Naive thymus-derived CD4-positive, alpha-beta T cell (primary cell): ENCODE data around the gene FAM209A. TPM values are rescaled to one million over a fixed set of nuclear protein-coding genes. Genes with fewer than 3 reads are reported as not detected.
"Not testable (repeated sequence)": the region's sequence is repeated elsewhere in the genome, so short reads cannot be mapped to it uniquely, and the experiment has no call there.

Experiments used
- ATAC-seq: fragments of 150-1000 bp; cut with Tn5 transposase; 2 replicates; pipeline ENCODE4 v1.10.0; 2021; ENCODE audit warnings: mild to moderate bottlenecking, moderate library complexity
- CTCF ChIA-PET: fragments of 350-600 bp; sonication (Branson Sonifier 250); formaldehyde crosslinking; loops from one replicate; lab custom pipeline; 2021; ENCODE audit warnings: antibody characterized with exemption; lab: Charles Lee
- POLR2A ChIA-PET: fragments of 350-600 bp; sonication (Branson Sonifier 250); formaldehyde crosslinking; loops from one replicate; lab custom pipeline; 2021; ENCODE audit warnings: antibody characterized with exemption, inconsistent platforms; lab: Charles Lee
- DNase-seq, 9 donors: peaks; one replicate each; pipeline versions ENCODE4 v3.0.0 to v3.0.0-alpha.2; 2020 to 2022; ENCODE audit warnings: mixed read lengths in 1 of 9
- H3K27ac ChIP-seq: one replicate; pipeline ENCODE4 v1.7.0; 2013; ENCODE audit warnings: mild to moderate bottlenecking, low read depth, low read length, moderate library complexity
- H3K27me3 ChIP-seq, 2 donors: one replicate each; pipeline ENCODE4 v1.7.0; 2013; ENCODE audit warnings: low read length in 2 of 2, mild to moderate bottlenecking in 2 of 2, moderate library complexity in 2 of 2; ENCODE audit not compliant: control insufficient read depth in 2 of 2, insufficient read depth in 2 of 2
- H3K36me3 ChIP-seq, 3 experiments: 1 replicate in 2 of 3; 2 replicates in 1 of 3; pipeline ENCODE4 v1.7.0; 2013; ENCODE audit warnings: low read length in 3 of 3, mild to moderate bottlenecking in 3 of 3, moderate library complexity in 1 of 3; ENCODE audit not compliant: insufficient read depth in 3 of 3, control insufficient read depth in 2 of 3
- H3K4me1 ChIP-seq, 2 donors: one replicate each; pipeline ENCODE4 v1.7.0; 2013; ENCODE audit warnings: low read length in 2 of 2, mild to moderate bottlenecking in 2 of 2, moderate library complexity in 1 of 2; ENCODE audit not compliant: control insufficient read depth in 2 of 2, insufficient read depth in 2 of 2
- H3K4me3 ChIP-seq: 2 replicates; pipeline ENCODE4 v1.7.0; 2013; ENCODE audit warnings: mild to moderate bottlenecking, low read length
- H3K9me3 ChIP-seq, 3 experiments: 1 replicate in 2 of 3; 2 replicates in 1 of 3; pipeline ENCODE4 v1.7.0; 2013; ENCODE audit warnings: low read length in 3 of 3; ENCODE audit not compliant: control insufficient read depth in 2 of 3
- H3K27ac Mint-ChIP-seq, 9 donors: one replicate each; pipeline ENCODE4 v1.8.0; 2020 to 2022; ENCODE audit warnings: mixed read lengths in 9 of 9, mild to moderate bottlenecking in 8 of 9, moderate library complexity in 5 of 9, inconsistent platforms in 2 of 9
- H3K27me3 Mint-ChIP-seq, 5 donors: one replicate each; pipeline ENCODE4 v1.8.0; 2021 to 2022; ENCODE audit warnings: mixed read lengths in 5 of 5, mild to moderate bottlenecking in 1 of 5
- H3K36me3 Mint-ChIP-seq, 5 donors: one replicate each; pipeline ENCODE4 v1.8.0; 2020 to 2022; ENCODE audit warnings: mixed read lengths in 5 of 5, mild to moderate bottlenecking in 3 of 5, inconsistent platforms in 1 of 5
- H3K4me1 Mint-ChIP-seq, 7 donors: one replicate each; pipeline ENCODE4 v1.8.0; 2020 to 2022; ENCODE audit warnings: mixed read lengths in 7 of 7, mild to moderate bottlenecking in 3 of 7, inconsistent platforms in 1 of 7
- H3K4me3 Mint-ChIP-seq, 10 donors: one replicate each; pipeline ENCODE4 v1.8.0; 2020 to 2022; ENCODE audit warnings: mild to moderate bottlenecking in 10 of 10, mixed read lengths in 10 of 10, moderate library complexity in 6 of 10, inconsistent platforms in 2 of 10
- H3K9me3 Mint-ChIP-seq, 11 donors: one replicate each; pipeline ENCODE4 v1.8.0; 2020 to 2022; ENCODE audit warnings: mixed read lengths in 11 of 11, mild to moderate bottlenecking in 4 of 11, inconsistent platforms in 1 of 11, moderate library complexity in 1 of 11
- intact Hi-C, 2 donors: fragments of 100-400 bp; cut with micrococcal nuclease; formaldehyde crosslinking; loops; one replicate each; pipeline ENCODE4 v1.15.1; 2023
- polyA plus RNA-seq, 2 donors: library from polyadenylated mRNA; unstranded; fragments of 300-500 nt; fragmentation: Illumina TruSeq; gene quantifications; one replicate each; pipeline ENCODE4 v1.2.3, GENCODE V29; 2021
- total RNA-seq, 6 experiments: library from RNA in 5 of 6; stranded (reverse) in 5 of 6; gene quantifications; 1 replicate in 5 of 6; 2 replicates in 1 of 6; pipeline ENCODE4 v1.2.3 and lab custom pipeline; 2021 to 2026

FAM209A gene
- total and polyA plus RNA-seq, 7 experiments from 2014 or later, result 0.35 to 6.5 (median 3.7) TPM

DNA sequence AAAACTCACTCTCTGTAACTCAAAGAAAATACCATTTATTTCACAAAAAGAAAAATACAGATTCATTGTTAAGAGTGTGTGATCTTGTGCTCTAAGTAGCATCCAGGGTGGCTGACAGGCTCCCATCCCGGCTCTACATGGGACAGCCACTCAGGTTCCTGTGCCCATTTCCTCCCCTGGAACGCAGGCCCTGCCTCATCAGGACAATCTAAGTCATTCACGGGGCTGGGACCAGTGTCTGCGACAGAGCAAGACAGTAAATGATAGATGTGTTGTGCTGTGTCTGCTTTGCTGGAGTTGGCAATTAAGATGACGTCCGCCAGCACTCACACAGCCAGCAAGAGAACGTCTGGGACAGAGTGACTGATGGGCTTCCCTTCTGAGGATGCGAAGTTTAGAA, 6.9 kb upstream of the FAM209A start:
- DNase-seq, result no peak
- ChIA-PET POLR2A (no interaction called here), CTCF (no interaction called here)
- peaks cover 0 to 16% (median 3%) of the 10 kb centered on the region in 7 donors for H3K4me1 Mint-ChIP-seq
- intact Hi-C loops, result loop anchor here in 1 of 2 donors (5.0 kb wide), 1 partner anchor 270 kb away; the partner anchor contains the start of gene MC3R
- Histone ChIP-seq H3K27me3 (no peaks in the 10 kb centered on the region), H3K9me3 (peaks cover 0 to 39% (median 5%) of the 10 kb centered on the region in 3 experiments), H3K4me1 (no peaks in the 10 kb centered on the region), H3K4me3 (no peak overlapping the region), H3K27ac (no peak overlapping the region), H3K36me3 (peaks cover 14 to 62% (median 20%) of the 10 kb centered on the region in 3 experiments)
- no peak for ATAC-seq
- no peak overlapping the region for H3K4me3 Mint-ChIP-seq
- peaks cover 29 to 85% (median 55%) of the 10 kb centered on the region in 5 donors for H3K36me3 Mint-ChIP-seq
- H3K27me3 Mint-ChIP-seq, result no peaks in the 10 kb centered on the region
- H3K9me3 Mint-ChIP-seq, result peaks cover 0 to 46% (median 18%) of the 10 kb centered on the region in 11 donors
- no peak overlapping the region for H3K27ac Mint-ChIP-seq

DNA sequence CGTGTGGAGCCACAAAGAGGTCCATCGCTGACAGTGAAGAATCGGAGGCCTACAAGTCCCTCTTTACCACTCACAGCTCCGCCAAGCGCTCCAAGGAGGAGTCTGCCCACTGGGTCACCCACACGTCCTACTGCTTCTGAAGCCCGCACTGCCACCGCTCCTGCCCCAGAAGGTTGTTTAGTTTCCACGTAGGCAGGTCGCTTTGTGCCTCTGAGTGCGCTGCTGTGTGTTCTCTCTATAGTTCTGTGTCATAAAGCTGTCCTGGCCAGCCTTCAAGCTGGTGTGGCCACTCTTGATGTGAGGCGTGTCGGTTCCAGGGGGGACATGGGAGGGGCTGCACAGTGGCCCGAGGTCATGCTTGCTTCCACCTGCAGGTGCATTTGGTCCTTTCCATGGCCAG, 6.4 kb upstream of the FAM209A start:
- Histone ChIP-seq H3K4me1 (peaks cover 0 to 3% of the 10 kb centered on the region in 2 donors), H3K9me3 (peaks cover 0 to 39% (median 5%) of the 10 kb centered on the region in 3 experiments), H3K36me3 (peaks cover 14 to 57% (median 20%) of the 10 kb centered on the region in 3 experiments), H3K4me3 (no peak overlapping the region), H3K27me3 (no peaks in the 10 kb centered on the region), H3K27ac (no peak overlapping the region)
- Mint-ChIP-seq H3K9me3 (peaks cover 0 to 51% (median 19%) of the 10 kb centered on the region in 11 donors), H3K36me3 (peaks cover 29 to 81% (median 56%) of the 10 kb centered on the region in 5 donors), H3K27me3 (no peaks in the 10 kb centered on the region), H3K4me3 (no peak overlapping the region), H3K4me1 (peaks cover under 1 to 20% (median 8%) of the 10 kb centered on the region in 7 donors), H3K27ac (no peak overlapping the region)
- CTCF ChIA-PET, result no interaction called here
- ATAC-seq (no peak), DNase-seq (no peak)
- POLR2A ChIA-PET, result no interaction called here
- intact Hi-C loops, result loop anchor here in 1 of 2 donors (5.0 kb wide), 1 partner anchor 271 kb away; the partner anchor contains the start of gene MC3R

DNA sequence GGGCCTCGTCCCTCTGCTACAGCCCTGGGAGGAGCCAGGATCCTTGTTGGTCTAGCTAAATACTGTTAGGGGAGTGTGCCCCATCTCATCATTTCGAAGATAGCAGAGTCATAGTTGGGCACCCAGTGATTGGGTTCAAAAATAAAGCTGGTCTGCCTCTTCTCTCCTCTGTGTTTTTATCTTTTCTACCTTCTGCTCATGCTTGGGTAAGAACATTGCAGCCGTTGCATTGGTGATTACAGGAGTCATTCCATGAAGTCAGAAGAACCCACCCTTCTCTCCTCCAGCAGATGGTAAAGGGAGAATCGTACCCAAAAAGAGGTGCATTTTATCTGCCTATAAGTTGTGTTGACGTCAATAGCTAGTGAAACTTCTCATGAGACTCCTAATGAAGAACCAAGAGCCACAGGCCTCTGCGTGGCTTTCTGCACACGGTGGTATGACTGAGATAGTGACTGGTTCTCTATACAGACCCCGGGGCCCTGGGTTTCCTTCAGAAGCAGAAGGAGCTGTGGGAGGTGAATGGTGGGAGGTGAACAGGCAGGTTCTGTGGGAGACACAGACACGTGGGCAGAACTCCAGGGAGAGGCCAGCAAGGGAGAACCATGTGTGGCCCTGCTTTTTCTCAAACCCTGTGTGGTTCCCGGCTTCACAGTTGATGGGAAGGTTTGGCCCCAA, 5.7 kb upstream of the FAM209A start:
- no peak for DNase-seq
- Mint-ChIP-seq H3K4me1 (peaks cover 3 to 27% (median 15%) of the 10 kb centered on the region in 7 donors), H3K27ac (peak overlapping the region in 1 of 9 donors; percentile 14), H3K9me3 (peaks cover 0 to 54% (median 20%) of the 10 kb centered on the region in 11 donors), H3K4me3 (peak overlapping the region in 1 of 10 donors; percentile 16), H3K36me3 (peaks cover 29 to 74% (median 57%) of the 10 kb centered on the region in 5 donors), H3K27me3 (no peaks in the 10 kb centered on the region)
- peaks cover 0 to 7% of the 10 kb centered on the region in 2 donors for H3K4me1 ChIP-seq
- ChIA-PET POLR2A (no interaction called here), CTCF (interaction anchor here (0.6 kb wide), 1 partner anchor 316 kb away, joined by 3 read pairs; no protein-coding TSS in a partner anchor)
- H3K36me3 ChIP-seq, result peaks cover 14 to 50% (median 20%) of the 10 kb centered on the region in 3 experiments
- H3K4me3 ChIP-seq, result no peak overlapping the region
- no peak overlapping the region for H3K27ac ChIP-seq
- H3K9me3 ChIP-seq, result peaks cover 0 to 39% (median 5%) of the 10 kb centered on the region in 3 experiments
- intact Hi-C loops, result loop anchor here in 1 of 2 donors (5.0 kb wide), 1 partner anchor 272 kb away; the partner anchor contains the start of gene MC3R
- no peak for ATAC-seq
- no peaks in the 10 kb centered on the region for H3K27me3 ChIP-seq

DNA sequence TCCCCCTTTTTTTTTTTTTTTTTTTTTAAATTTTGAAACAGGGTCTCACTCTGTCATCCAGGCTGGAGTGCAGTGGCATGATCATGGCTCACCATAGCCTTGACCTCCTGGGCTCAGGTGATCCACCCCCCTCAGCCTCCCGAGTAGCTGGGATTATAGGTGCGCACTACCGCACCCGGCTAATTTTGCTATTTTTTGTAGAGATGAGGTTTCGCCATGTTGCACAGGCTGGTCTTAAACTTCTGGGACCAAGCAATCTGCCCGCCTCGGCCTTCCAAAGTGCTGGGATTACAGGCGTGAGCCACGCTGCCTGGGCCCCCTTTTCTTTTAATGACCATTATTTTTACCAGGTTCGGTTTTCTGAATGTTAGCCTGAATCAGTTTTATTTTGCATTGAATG, 5.0 kb upstream of the FAM209A start:
- Mint-ChIP-seq H3K4me1 (peaks cover 3 to 29% (median 18%) of the 10 kb centered on the region in 7 donors), H3K36me3 (peaks cover 29 to 70% (median 57%) of the 10 kb centered on the region in 5 donors), H3K27me3 (no peaks in the 10 kb centered on the region), H3K4me3 (no peak overlapping the region), H3K27ac (no peak overlapping the region), H3K9me3 (peaks cover 0 to 54% (median 20%) of the 10 kb centered on the region in 11 donors)
- no peak overlapping the region for H3K27ac ChIP-seq
- intact Hi-C loops, result loop anchor here in 1 of 2 donors (5.0 kb wide), 1 partner anchor 272 kb away; the partner anchor contains the start of gene MC3R
- ATAC-seq (no peak), DNase-seq (no peak)
- H3K4me3 ChIP-seq, result no peak overlapping the region
- peaks cover 0 to 39% (median 5%) of the 10 kb centered on the region in 3 experiments for H3K9me3 ChIP-seq
- CTCF ChIA-PET, result interaction anchor here (0.6 kb wide), 1 partner anchor 317 kb away, joined by 3 read pairs; no protein-coding TSS in a partner anchor
- H3K27me3 ChIP-seq, result no peaks in the 10 kb centered on the region
- peaks cover 14 to 46% (median 20%) of the 10 kb centered on the region in 3 experiments for H3K36me3 ChIP-seq
- peaks cover 0 to 7% of the 10 kb centered on the region in 2 donors for H3K4me1 ChIP-seq
- POLR2A ChIA-PET, result no interaction called here

DNA sequence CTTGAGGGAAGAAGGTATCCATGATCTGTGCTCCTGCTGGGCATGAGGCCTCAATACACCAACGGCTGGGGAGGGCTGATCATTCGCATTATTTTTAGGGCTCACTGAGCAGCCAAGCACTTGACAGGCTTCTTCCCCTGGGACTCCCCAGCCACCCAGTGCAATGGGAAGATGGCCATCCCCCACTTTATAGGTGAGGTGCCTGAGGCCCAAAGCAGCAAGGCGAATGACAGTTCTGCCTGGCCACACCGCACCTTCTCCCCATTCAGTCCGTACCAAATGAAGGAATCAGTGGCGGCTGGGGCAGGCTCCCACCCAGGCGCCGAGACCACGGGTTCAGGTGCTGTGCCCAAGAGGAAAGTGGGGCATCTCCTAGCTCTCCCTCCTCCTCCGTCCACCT, 4.4 kb upstream of the FAM209A start:
- Histone ChIP-seq H3K27ac (no peak overlapping the region), H3K9me3 (peaks cover 0 to 39% (median 5%) of the 10 kb centered on the region in 3 experiments), H3K4me3 (no peak overlapping the region), H3K27me3 (no peaks in the 10 kb centered on the region), H3K4me1 (peaks cover 0 to 7% of the 10 kb centered on the region in 2 donors), H3K36me3 (peaks cover 14 to 46% (median 20%) of the 10 kb centered on the region in 3 experiments)
- peaks cover 0 to 54% (median 20%) of the 10 kb centered on the region in 11 donors for H3K9me3 Mint-ChIP-seq
- intact Hi-C loops, result loop anchor here in 1 of 2 donors (5.0 kb wide), 1 partner anchor 53 kb away; the partner anchor contains the start of gene RTF2
- H3K4me1 Mint-ChIP-seq, result peaks cover 3 to 32% (median 20%) of the 10 kb centered on the region in 7 donors
- no peak overlapping the region for H3K4me3 Mint-ChIP-seq
- DNase-seq (no peak), ATAC-seq (no peak)
- peaks cover 29 to 67% (median 57%) of the 10 kb centered on the region in 5 donors for H3K36me3 Mint-ChIP-seq
- no peaks in the 10 kb centered on the region for H3K27me3 Mint-ChIP-seq
- ChIA-PET CTCF (no interaction called here), POLR2A (no interaction called here)
- H3K27ac Mint-ChIP-seq, result peak overlapping the region in 1 of 9 donors; percentile 19

DNA sequence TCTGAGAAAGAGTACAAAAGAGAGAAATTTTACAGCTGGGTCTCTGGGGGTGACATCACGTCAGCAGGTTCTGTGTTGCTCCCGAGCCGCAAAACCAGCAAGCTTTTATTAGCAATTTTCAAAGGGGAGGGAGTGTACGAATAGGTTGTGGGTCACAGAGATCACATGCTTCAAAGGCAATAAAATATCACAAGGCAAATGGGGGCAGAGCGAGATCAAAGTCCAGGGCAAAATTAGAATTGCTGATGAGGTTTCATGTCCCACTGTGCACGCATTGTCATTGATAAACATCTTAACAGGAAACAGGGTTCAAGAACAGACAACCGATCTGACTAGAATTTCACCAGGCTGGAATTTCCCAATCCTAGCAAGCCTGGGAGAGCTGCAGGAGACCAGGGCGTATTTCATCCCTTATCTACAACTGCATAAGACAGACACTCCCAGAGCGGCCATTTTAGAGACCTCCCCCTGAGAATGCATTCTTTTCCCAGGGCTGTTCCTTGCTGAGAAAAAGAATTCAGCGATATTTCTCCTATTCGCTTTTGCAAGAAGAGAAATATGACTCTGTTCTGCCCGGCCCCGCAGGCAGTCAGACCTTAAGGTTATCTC, 3.7 kb upstream of the FAM209A start:
- H3K27ac ChIP-seq, ATAC-seq, H3K4me3 ChIP-seq, POLR2A ChIA-PET, CTCF ChIA-PET, H3K27me3 ChIP-seq, H3K27me3 Mint-ChIP-seq, H3K4me1 ChIP-seq: not testable (repeated sequence)
- Histone ChIP-seq H3K9me3 (peaks cover 0 to 39% (median 5%) of the 10 kb centered on the region in 3 experiments), H3K36me3 (peaks cover 14 to 46% (median 20%) of the 10 kb centered on the region in 3 experiments)
- DNase-seq, result peak in 1 of 9 donors; percentile 5
- peaks cover 29 to 66% (median 57%) of the 10 kb centered on the region in 5 donors for H3K36me3 Mint-ChIP-seq
- intact Hi-C loops, result loop anchor here in 1 of 2 donors (5.0 kb wide), 1 partner anchor 54 kb away; the partner anchor contains the start of gene RTF2
- H3K4me3 Mint-ChIP-seq, result peak overlapping the region in 2 of 10 donors; percentile 12 to 39
- peak overlapping the region in 2 of 9 donors; percentile 31 to 65 for H3K27ac Mint-ChIP-seq
- H3K4me1 Mint-ChIP-seq, result peaks cover 3 to 27% (median 20%) of the 10 kb centered on the region in 7 donors
- H3K9me3 Mint-ChIP-seq, result peaks cover 0 to 54% (median 20%) of the 10 kb centered on the region in 11 donors
